ENCODE results near the gene USP25.

Gene USP25

DNA sequence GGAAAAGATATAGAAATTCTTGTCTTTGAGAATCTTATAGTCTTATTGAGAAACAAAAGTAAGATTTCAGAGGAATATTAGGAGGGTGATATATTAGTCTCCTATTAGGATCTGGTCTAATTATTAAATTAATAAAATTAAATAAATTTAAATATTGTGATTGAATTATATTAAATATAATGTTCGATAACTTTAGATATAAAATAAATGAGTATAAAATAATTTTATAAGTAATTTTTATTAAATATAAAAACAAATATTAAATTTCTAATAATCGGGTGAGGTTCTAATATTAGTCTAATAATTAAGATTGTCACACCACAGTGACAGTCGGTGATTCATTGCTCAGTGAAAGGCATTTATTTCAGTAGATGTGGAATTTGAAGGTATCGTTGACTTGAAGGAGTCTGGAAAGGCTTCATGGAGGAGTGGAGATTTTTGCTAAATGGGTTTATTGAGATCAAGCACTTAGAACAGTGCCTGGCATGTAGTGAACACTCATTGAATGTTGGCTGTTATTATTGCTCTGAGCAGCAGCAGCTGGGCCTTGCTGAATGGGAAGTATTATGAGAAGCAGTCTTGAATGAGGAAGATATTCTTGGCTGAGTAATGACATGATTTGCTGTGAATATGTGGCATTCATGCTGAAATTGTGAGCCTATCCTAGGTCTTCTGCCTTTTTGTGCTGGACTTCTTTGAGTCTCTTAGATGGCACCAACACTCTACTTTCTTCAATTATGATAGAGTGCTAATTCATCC, 74.6 kb downstream of the USP25 start:
- no peak overlapping the region for H3K56ac ChIP-seq (ENCODE audit: low read length)
- H2AK5ac ChIP-seq (ENCODE audit: low read length) = no peak overlapping the region
- H3K4me3 ChIP-seq (ENCODE audit: low read length) = no peak overlapping the region
- H2BK120ac ChIP-seq (ENCODE audit: low read depth, low read length) = no peak overlapping the region
- WGBS (ENCODE audit: extremely low coverage, insufficient coverage, low lambda C conversion rate) = 100% methylated on average over 1 of the region's 4 CpGs
- H3K4me2 ChIP-seq (ENCODE audit: low read length) = no peak overlapping the region
- H2BK15ac ChIP-seq (replicated peaks; ENCODE audit: low read depth) = no peak overlapping the region
- H2BK5ac ChIP-seq (ENCODE audit: low read length) = no peak overlapping the region
- no peak overlapping the region for H4K8ac ChIP-seq (ENCODE audit: low read depth, low read length)
- DNase-seq = peak; percentile 4
- no peak overlapping the region for H3K18ac ChIP-seq (ENCODE audit: low read length)
- no peaks in the 10 kb centered on the region for H3K36me3 ChIP-seq (ENCODE audit: control insufficient read depth, insufficient read depth, low read length)
- H4K5ac ChIP-seq (ENCODE audit: low read length) = no peak overlapping the region
- peaks cover 3% of the 10 kb centered on the region for H3K4me1 ChIP-seq (ENCODE audit: control insufficient read depth, low read depth, low read length)
- H3K79me1 ChIP-seq (ENCODE audit: low read length) = peaks cover 7% of the 10 kb centered on the region
- no peak overlapping the region for H3K23ac ChIP-seq (ENCODE audit: low read length)
- peaks cover 1% of the 10 kb centered on the region for H3K79me2 ChIP-seq (ENCODE audit: control insufficient read depth, insufficient read depth, low read length)
- H3K9ac ChIP-seq (ENCODE audit: low read length) = no peak overlapping the region
- no peak overlapping the region for H3K27ac ChIP-seq (ENCODE audit: low read depth, low read length)
- no peak overlapping the region for H3K4ac ChIP-seq (ENCODE audit: low read depth, low read length)
- H3K27me3 ChIP-seq (ENCODE audit: insufficient read depth, low read length, poor library complexity) = no peaks in the 10 kb centered on the region

- Histone ChIP-seq H3K36me3 (ENCODE audit: control insufficient read depth, insufficient read depth, low read length) (peaks cover 2% of the 10 kb centered on the region), H4K8ac (ENCODE audit: low read depth, low read length) (no peak overlapping the region), H3K79me2 (ENCODE audit: control insufficient read depth, insufficient read depth, low read length) (peaks cover 1% of the 10 kb centered on the region), H2BK5ac (ENCODE audit: low read length) (no peak overlapping the region), H3K4me1 (ENCODE audit: control insufficient read depth, low read depth, low read length) (peaks cover 3% of the 10 kb centered on the region), H3K23ac (ENCODE audit: low read length) (no peak overlapping the region), H3K4me2 (ENCODE audit: low read length) (no peak overlapping the region), H2AK5ac (ENCODE audit: low read length) (no peak overlapping the region), H3K4ac (ENCODE audit: low read depth, low read length) (no peak overlapping the region), H3K27me3 (ENCODE audit: insufficient read depth, low read length, poor library complexity) (no peaks in the 10 kb centered on the region), H3K18ac (ENCODE audit: low read length) (no peak overlapping the region), H3K4me3 (ENCODE audit: low read length) (no peak overlapping the region), H3K79me1 (ENCODE audit: low read length) (peaks cover 7% of the 10 kb centered on the region), H3K9ac (ENCODE audit: low read length) (no peak overlapping the region), H3K56ac (ENCODE audit: low read length) (no peak overlapping the region), H2BK15ac (replicated peaks; ENCODE audit: low read depth) (no peak overlapping the region), H3K27ac (ENCODE audit: low read depth, low read length) (no peak overlapping the region), H4K5ac (ENCODE audit: low read length) (no peak overlapping the region), H2BK120ac (ENCODE audit: low read depth, low read length) (no peak overlapping the region)
- DNase-seq = no peak
- WGBS (ENCODE audit: extremely low coverage, insufficient coverage, low lambda C conversion rate) = no CpG with 5 or more reads among the region's 7 CpGs
These were observed 79.3 kb downstream of the USP25 start for GRCh38 chr21:15809065-15809464.

DNA sequence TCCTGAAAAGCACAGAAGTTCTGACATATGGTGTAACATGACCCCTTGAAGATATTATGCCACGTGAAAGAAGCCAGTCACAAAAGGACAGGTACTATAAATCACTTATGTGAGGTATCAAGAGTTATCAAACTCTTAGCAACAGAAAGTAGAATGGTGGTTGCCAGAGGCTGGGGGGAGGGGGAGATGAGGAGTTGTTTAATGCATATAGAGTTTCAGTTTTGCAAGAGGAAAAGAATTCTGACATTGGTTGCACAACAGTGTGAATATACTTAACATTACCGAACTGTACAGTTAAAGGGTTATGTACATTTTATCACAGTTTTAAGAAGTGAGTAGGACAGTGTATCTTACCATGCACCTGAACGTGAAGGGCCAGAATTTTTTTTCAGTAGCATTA, 80.0 kb downstream of the USP25 start:
- no peak overlapping the region for H3K4ac ChIP-seq (ENCODE audit: low read depth, low read length)
- H3K79me2 ChIP-seq (ENCODE audit: control insufficient read depth, insufficient read depth, low read length) = peaks cover 1% of the 10 kb centered on the region
- H3K4me1 ChIP-seq (ENCODE audit: control insufficient read depth, low read depth, low read length) = no peaks in the 10 kb centered on the region
- peaks cover 4% of the 10 kb centered on the region for H3K79me1 ChIP-seq (ENCODE audit: low read length)
- no peaks in the 10 kb centered on the region for H3K27me3 ChIP-seq (ENCODE audit: insufficient read depth, low read length, poor library complexity)
- no peak overlapping the region for H3K56ac ChIP-seq (ENCODE audit: low read length)
- no peak overlapping the region for H3K4me2 ChIP-seq (ENCODE audit: low read length)
- H3K23ac ChIP-seq (ENCODE audit: low read length) = no peak overlapping the region
- H2BK120ac ChIP-seq (ENCODE audit: low read depth, low read length) = no peak overlapping the region
- no peak overlapping the region for H3K18ac ChIP-seq (ENCODE audit: low read length)
- H2BK15ac ChIP-seq (replicated peaks; ENCODE audit: low read depth) = no peak overlapping the region
- H4K8ac ChIP-seq (ENCODE audit: low read depth, low read length) = no peak overlapping the region
- no peak overlapping the region for H2BK5ac ChIP-seq (ENCODE audit: low read length)
- H2AK5ac ChIP-seq (ENCODE audit: low read length) = no peak overlapping the region
- no peak for DNase-seq
- H3K27ac ChIP-seq (ENCODE audit: low read depth, low read length) = no peak overlapping the region
- WGBS (ENCODE audit: extremely low coverage, insufficient coverage, low lambda C conversion rate) = no CpG with 5 or more reads among the region's 3 CpGs
- H3K9ac ChIP-seq (ENCODE audit: low read length) = no peak overlapping the region
- peaks cover 2% of the 10 kb centered on the region for H3K36me3 ChIP-seq (ENCODE audit: control insufficient read depth, insufficient read depth, low read length)
- H3K4me3 ChIP-seq (ENCODE audit: low read length) = no peak overlapping the region
- no peak overlapping the region for H4K5ac ChIP-seq (ENCODE audit: low read length)

DNA sequence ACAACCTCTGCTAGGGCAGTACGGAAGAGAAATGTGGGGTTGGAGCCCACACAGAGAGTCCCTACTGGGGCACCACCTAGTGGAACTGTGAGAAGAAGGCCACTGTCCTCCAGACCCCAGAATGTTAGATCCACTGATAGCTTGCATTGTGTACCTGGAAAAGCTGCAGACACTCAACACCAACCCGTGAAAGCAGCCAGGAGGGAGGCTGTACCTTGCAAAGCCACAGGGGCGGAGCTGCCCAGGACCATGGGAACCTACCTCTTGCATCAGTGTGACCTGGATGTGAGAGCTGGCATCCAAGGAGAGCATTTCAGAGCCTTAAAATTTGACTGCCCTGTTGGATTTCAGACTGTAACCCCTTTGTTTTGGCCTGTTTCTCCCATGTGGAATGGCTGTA, 85.5 kb downstream of the USP25 start:
- DNase-seq = peak; percentile 10
- Histone ChIP-seq H4K5ac (ENCODE audit: low read length) (no peak overlapping the region), H3K4me2 (ENCODE audit: low read length) (no peak overlapping the region), H3K18ac (ENCODE audit: low read length) (no peak overlapping the region), H3K23ac (ENCODE audit: low read length) (no peak overlapping the region), H3K4me1 (ENCODE audit: control insufficient read depth, low read depth, low read length) (no peaks in the 10 kb centered on the region), H4K8ac (ENCODE audit: low read depth, low read length) (no peak overlapping the region), H3K56ac (ENCODE audit: low read length) (no peak overlapping the region), H3K27me3 (ENCODE audit: insufficient read depth, low read length, poor library complexity) (no peaks in the 10 kb centered on the region), H2BK5ac (ENCODE audit: low read length) (no peak overlapping the region), H3K27ac (ENCODE audit: low read depth, low read length) (no peak overlapping the region), H3K79me1 (ENCODE audit: low read length) (peaks cover 2% of the 10 kb centered on the region), H3K36me3 (ENCODE audit: control insufficient read depth, insufficient read depth, low read length) (peaks cover 4% of the 10 kb centered on the region), H2BK15ac (replicated peaks; ENCODE audit: low read depth) (no peak overlapping the region), H3K4me3 (ENCODE audit: low read length) (no peak overlapping the region), H3K4ac (ENCODE audit: low read depth, low read length) (no peak overlapping the region), H2AK5ac (ENCODE audit: low read length) (no peak overlapping the region), H3K79me2 (ENCODE audit: control insufficient read depth, insufficient read depth, low read length) (no peaks in the 10 kb centered on the region), H2BK120ac (ENCODE audit: low read depth, low read length) (no peak overlapping the region), H3K9ac (ENCODE audit: low read length) (no peak overlapping the region)
- WGBS (ENCODE audit: extremely low coverage, insufficient coverage, low lambda C conversion rate) = no CpG with 5 or more reads among the region's 3 CpGs

GRCh38 chr21:15820327-15820726, 90.5 kb downstream of the USP25 start:
- H3K4ac ChIP-seq (ENCODE audit: low read depth, low read length) = no peak overlapping the region
- no peak overlapping the region for H4K5ac ChIP-seq (ENCODE audit: low read length)
- H2BK120ac ChIP-seq (ENCODE audit: low read depth, low read length) = no peak overlapping the region
- no peak overlapping the region for H4K8ac ChIP-seq (ENCODE audit: low read depth, low read length)
- H3K27ac ChIP-seq (ENCODE audit: low read depth, low read length) = no peak overlapping the region
- no peaks in the 10 kb centered on the region for H3K79me2 ChIP-seq (ENCODE audit: control insufficient read depth, insufficient read depth, low read length)
- peaks cover 2% of the 10 kb centered on the region for H3K79me1 ChIP-seq (ENCODE audit: low read length)
- H2AK5ac ChIP-seq (ENCODE audit: low read length) = no peak overlapping the region
- H3K36me3 ChIP-seq (ENCODE audit: control insufficient read depth, insufficient read depth, low read length) = peaks cover 2% of the 10 kb centered on the region
- H3K23ac ChIP-seq (ENCODE audit: low read length) = no peak overlapping the region
- no peak overlapping the region for H3K18ac ChIP-seq (ENCODE audit: low read length)
- DNase-seq = no peak
- no peaks in the 10 kb centered on the region for H3K4me1 ChIP-seq (ENCODE audit: control insufficient read depth, low read depth, low read length)
- no peak overlapping the region for H2BK5ac ChIP-seq (ENCODE audit: low read length)
- H3K56ac ChIP-seq (ENCODE audit: low read length) = no peak overlapping the region
- no peak overlapping the region for H3K4me2 ChIP-seq (ENCODE audit: low read length)
- no peak overlapping the region for H3K9ac ChIP-seq (ENCODE audit: low read length)
- H3K4me3 ChIP-seq (ENCODE audit: low read length) = no peak overlapping the region
- no peak overlapping the region for H2BK15ac ChIP-seq (replicated peaks; ENCODE audit: low read depth)
- H3K27me3 ChIP-seq (ENCODE audit: insufficient read depth, low read length, poor library complexity) = no peaks in the 10 kb centered on the region

- WGBS (ENCODE audit: extremely low coverage, insufficient coverage, low lambda C conversion rate) = no CpG with 5 or more reads among the region's 3 CpGs
- no peak overlapping the region for H2BK15ac ChIP-seq (replicated peaks; ENCODE audit: low read depth)
- no peaks in the 10 kb centered on the region for H3K4me1 ChIP-seq (ENCODE audit: control insufficient read depth, low read depth, low read length)
- H2BK5ac ChIP-seq (ENCODE audit: low read length) = no peak overlapping the region
- H3K79me1 ChIP-seq (ENCODE audit: low read length) = peaks cover 2% of the 10 kb centered on the region
- no peak overlapping the region for H3K4me2 ChIP-seq (ENCODE audit: low read length)
- H3K79me2 ChIP-seq (ENCODE audit: control insufficient read depth, insufficient read depth, low read length) = no peaks in the 10 kb centered on the region
- no peak overlapping the region for H2AK5ac ChIP-seq (ENCODE audit: low read length)
- no peaks in the 10 kb centered on the region for H3K27me3 ChIP-seq (ENCODE audit: insufficient read depth, low read length, poor library complexity)
- H3K9ac ChIP-seq (ENCODE audit: low read length) = no peak overlapping the region
- H4K8ac ChIP-seq (ENCODE audit: low read depth, low read length) = no peak overlapping the region
- no peak overlapping the region for H3K56ac ChIP-seq (ENCODE audit: low read length)
- no peak overlapping the region for H3K4ac ChIP-seq (ENCODE audit: low read depth, low read length)
- no peak overlapping the region for H4K5ac ChIP-seq (ENCODE audit: low read length)
- H3K18ac ChIP-seq (ENCODE audit: low read length) = no peak overlapping the region
- no peak overlapping the region for H3K4me3 ChIP-seq (ENCODE audit: low read length)
- H3K36me3 ChIP-seq (ENCODE audit: control insufficient read depth, insufficient read depth, low read length) = peaks cover 2% of the 10 kb centered on the region
- H3K23ac ChIP-seq (ENCODE audit: low read length) = no peak overlapping the region
- no peak overlapping the region for H2BK120ac ChIP-seq (ENCODE audit: low read depth, low read length)
- no peak for DNase-seq
- no peak overlapping the region for H3K27ac ChIP-seq (ENCODE audit: low read depth, low read length)
These were observed 91.1 kb downstream of the USP25 start for GRCh38 chr21:15820852-15821379.

Measured in mesendoderm (in vitro differentiated cells).